ENCODE measurements around the gene DEFB125.

The DEFB125 gene

GRCh38 chr20:78338-78737 is 9.1 kb upstream of the DEFB125 start:
- H3K14ac ChIP-seq (ENCODE audit: low read length), result no peak overlapping the region
- H3K27me3 ChIP-seq (ENCODE audit: insufficient read depth, low read length), result no peaks in the 10 kb centered on the region
- H3K36me3 ChIP-seq (ENCODE audit: control insufficient read depth in 1 of 2, insufficient read depth in 2 of 2, low read length in 2 of 2), result no peaks in the 10 kb centered on the region
- no peak overlapping the region for H3K23ac ChIP-seq (ENCODE audit: low read length)
- no peak overlapping the region for H4K8ac ChIP-seq (ENCODE audit: low read depth, low read length)
- no peak overlapping the region for H4K12ac ChIP-seq (ENCODE audit: low read depth, low read length)
- no peak overlapping the region for H3K4ac ChIP-seq (ENCODE audit: low read depth, low read length)
- H3K4me1 ChIP-seq (ENCODE audit: control insufficient read depth in 1 of 2, insufficient read depth in 2 of 2, low read length in 2 of 2), result no peaks in the 10 kb centered on the region
- H2AK5ac ChIP-seq (ENCODE audit: low read length), result no peak overlapping the region
- no peak overlapping the region for H2BK120ac ChIP-seq (ENCODE audit: insufficient read depth, low read length, poor library complexity)
- H3K27ac ChIP-seq (ENCODE audit: low read depth, low read length), result no peak overlapping the region
- no peak overlapping the region for H3K9ac ChIP-seq (ENCODE audit: low read length)
- H2BK5ac ChIP-seq (ENCODE audit: low read depth, low read length, poor library complexity), result no peak overlapping the region
- no peak overlapping the region for H3K18ac ChIP-seq (ENCODE audit: low read length)
- no peaks in the 10 kb centered on the region for H3K79me1 ChIP-seq (ENCODE audit: low read length)
- H3K4me3 ChIP-seq (ENCODE audit: low read depth, low read length), result no peak overlapping the region
- H3K79me2 ChIP-seq (ENCODE audit: control insufficient read depth, insufficient read depth, low read length, poor library complexity), result no peaks in the 10 kb centered on the region
- no peak overlapping the region for H3K4me2 ChIP-seq (ENCODE audit: low read length)
- H2AFZ ChIP-seq (ENCODE audit: insufficient read depth, low read length, poor library complexity), result no peak overlapping the region
- no peak overlapping the region for H4K91ac ChIP-seq (ENCODE audit: low read depth, low read length)
- peaks cover 14% of the 10 kb centered on the region for H3K9me3 ChIP-seq (ENCODE audit: insufficient read depth, low read depth, low read length)
- DNase-seq, result no peak
- no peak overlapping the region for H2BK12ac ChIP-seq (ENCODE audit: low read length)

GRCh38 chr20:79565-79964 is 7.9 kb upstream of the DEFB125 start:
- no peak overlapping the region for H3K4ac ChIP-seq (ENCODE audit: low read depth, low read length)
- no CpG with 5 or more reads among the region's 4 CpGs for WGBS (ENCODE audit: extremely low coverage, insufficient coverage, insufficient read length)

GRCh38 chr20:90651-91050 is 3.2 kb downstream of the DEFB125 start:
- Histone ChIP-seq H3K27me3 (ENCODE audit: insufficient read depth, low read length) (no peaks in the 10 kb centered on the region), H3K14ac (ENCODE audit: low read length) (no peak overlapping the region), H2AK5ac (ENCODE audit: low read length) (no peak overlapping the region), H2AFZ (ENCODE audit: insufficient read depth, low read length, poor library complexity) (no peak overlapping the region), H3K4me2 (ENCODE audit: low read length) (no peak overlapping the region), H3K4ac (ENCODE audit: low read depth, low read length) (no peak overlapping the region), H3K18ac (ENCODE audit: low read length) (no peak overlapping the region), H3K9me3 (ENCODE audit: insufficient read depth, low read depth, low read length) (peaks cover 7% of the 10 kb centered on the region), H2BK120ac (ENCODE audit: insufficient read depth, low read length, poor library complexity) (no peak overlapping the region), H4K91ac (ENCODE audit: low read depth, low read length) (no peak overlapping the region), H3K9ac (ENCODE audit: low read length) (no peak overlapping the region), H4K8ac (ENCODE audit: low read depth, low read length) (no peak overlapping the region), H2BK5ac (ENCODE audit: low read depth, low read length, poor library complexity) (no peak overlapping the region), H4K12ac (ENCODE audit: low read depth, low read length) (no peak overlapping the region), H3K79me2 (ENCODE audit: control insufficient read depth, insufficient read depth, low read length, poor library complexity) (no peaks in the 10 kb centered on the region), H3K79me1 (ENCODE audit: low read length) (no peaks in the 10 kb centered on the region), H3K27ac (ENCODE audit: low read depth, low read length) (no peak overlapping the region), H3K4me1 (ENCODE audit: control insufficient read depth in 1 of 2, insufficient read depth in 2 of 2, low read length in 2 of 2) (no peaks in the 10 kb centered on the region), H3K36me3 (ENCODE audit: control insufficient read depth in 1 of 2, insufficient read depth in 2 of 2, low read length in 2 of 2) (no peaks in the 10 kb centered on the region), H2BK12ac (ENCODE audit: low read length) (no peak overlapping the region), H3K4me3 (ENCODE audit: low read depth, low read length) (peak overlapping the region; percentile 44), H3K23ac (ENCODE audit: low read length) (no peak overlapping the region)
- DNase-seq, result no peak

More at GRCh38 chr20:79565-79964, 7.9 kb upstream of the DEFB125 start:
- Histone ChIP-seq H4K8ac (ENCODE audit: low read depth, low read length) (no peak overlapping the region), H3K18ac (ENCODE audit: low read length) (no peak overlapping the region), H4K91ac (ENCODE audit: low read depth, low read length) (no peak overlapping the region), H2BK120ac (ENCODE audit: insufficient read depth, low read length, poor library complexity) (no peak overlapping the region), H3K4me2 (ENCODE audit: low read length) (no peak overlapping the region), H3K27me3 (ENCODE audit: insufficient read depth, low read length) (no peaks in the 10 kb centered on the region), H3K9me3 (ENCODE audit: insufficient read depth, low read depth, low read length) (peaks cover 17% of the 10 kb centered on the region), H3K27ac (ENCODE audit: low read depth, low read length) (no peak overlapping the region), H3K23ac (ENCODE audit: low read length) (no peak overlapping the region), H2AFZ (ENCODE audit: insufficient read depth, low read length, poor library complexity) (no peak overlapping the region), H3K79me2 (ENCODE audit: control insufficient read depth, insufficient read depth, low read length, poor library complexity) (no peaks in the 10 kb centered on the region), H4K12ac (ENCODE audit: low read depth, low read length) (no peak overlapping the region), H3K4me3 (ENCODE audit: low read depth, low read length) (no peak overlapping the region), H3K9ac (ENCODE audit: low read length) (no peak overlapping the region), H3K4me1 (ENCODE audit: control insufficient read depth in 1 of 2, insufficient read depth in 2 of 2, low read length in 2 of 2) (no peaks in the 10 kb centered on the region), H3K14ac (ENCODE audit: low read length) (no peak overlapping the region), H2BK12ac (ENCODE audit: low read length) (no peak overlapping the region), H2AK5ac (ENCODE audit: low read length) (no peak overlapping the region), H3K79me1 (ENCODE audit: low read length) (no peaks in the 10 kb centered on the region), H3K36me3 (ENCODE audit: control insufficient read depth in 1 of 2, insufficient read depth in 2 of 2, low read length in 2 of 2) (no peaks in the 10 kb centered on the region), H2BK5ac (ENCODE audit: low read depth, low read length, poor library complexity) (no peak overlapping the region)
- no peak for DNase-seq

GRCh38 chr20:93641-94040 is 6.2 kb downstream of the DEFB125 start:
- Histone ChIP-seq H3K36me3 (ENCODE audit: control insufficient read depth in 1 of 2, insufficient read depth in 2 of 2, low read length in 2 of 2) (no peaks in the 10 kb centered on the region), H3K79me2 (ENCODE audit: control insufficient read depth, insufficient read depth, low read length, poor library complexity) (no peaks in the 10 kb centered on the region), H3K9ac (ENCODE audit: low read length) (no peak overlapping the region), H3K27me3 (ENCODE audit: insufficient read depth, low read length) (no peaks in the 10 kb centered on the region), H3K27ac (ENCODE audit: low read depth, low read length) (no peak overlapping the region), H3K4me1 (ENCODE audit: control insufficient read depth in 1 of 2, insufficient read depth in 2 of 2, low read length in 2 of 2) (no peaks in the 10 kb centered on the region), H4K12ac (ENCODE audit: low read depth, low read length) (no peak overlapping the region), H2AK5ac (ENCODE audit: low read length) (no peak overlapping the region), H3K23ac (ENCODE audit: low read length) (no peak overlapping the region), H2AFZ (ENCODE audit: insufficient read depth, low read length, poor library complexity) (no peak overlapping the region), H3K4me2 (ENCODE audit: low read length) (no peak overlapping the region), H2BK120ac (ENCODE audit: insufficient read depth, low read length, poor library complexity) (no peak overlapping the region), H4K8ac (ENCODE audit: low read depth, low read length) (no peak overlapping the region), H3K79me1 (ENCODE audit: low read length) (no peaks in the 10 kb centered on the region), H2BK5ac (ENCODE audit: low read depth, low read length, poor library complexity) (no peak overlapping the region), H3K14ac (ENCODE audit: low read length) (no peak overlapping the region), H3K4ac (ENCODE audit: low read depth, low read length) (no peak overlapping the region), H3K4me3 (ENCODE audit: low read depth, low read length) (no peak overlapping the region), H3K9me3 (ENCODE audit: insufficient read depth, low read depth, low read length) (peaks cover 9% of the 10 kb centered on the region), H4K91ac (ENCODE audit: low read depth, low read length) (no peak overlapping the region), H2BK12ac (ENCODE audit: low read length) (no peak overlapping the region), H3K18ac (ENCODE audit: low read length) (no peak overlapping the region)
- no peak for DNase-seq

- no peak overlapping the region for H2AK5ac ChIP-seq (ENCODE audit: low read length)
- no peaks in the 10 kb centered on the region for H3K79me2 ChIP-seq (ENCODE audit: control insufficient read depth, insufficient read depth, low read length, poor library complexity)
- H2BK12ac ChIP-seq (ENCODE audit: low read length), result no peak overlapping the region
- no peak overlapping the region for H3K14ac ChIP-seq (ENCODE audit: low read length)
- H4K8ac ChIP-seq (ENCODE audit: low read depth, low read length), result no peak overlapping the region
- no peaks in the 10 kb centered on the region for H3K79me1 ChIP-seq (ENCODE audit: low read length)
- no peak overlapping the region for H3K9ac ChIP-seq (ENCODE audit: low read length)
- no peak overlapping the region for H2BK5ac ChIP-seq (ENCODE audit: low read depth, low read length, poor library complexity)
- no peaks in the 10 kb centered on the region for H3K36me3 ChIP-seq (ENCODE audit: control insufficient read depth in 1 of 2, insufficient read depth in 2 of 2, low read length in 2 of 2)
- H3K23ac ChIP-seq (ENCODE audit: low read length), result no peak overlapping the region
- no peak overlapping the region for H3K18ac ChIP-seq (ENCODE audit: low read length)
- WGBS (ENCODE audit: extremely low coverage, insufficient coverage, insufficient read length), result no CpG with 5 or more reads among the region's 4 CpGs
- H3K4me2 ChIP-seq (ENCODE audit: low read length), result no peak overlapping the region
- no peak overlapping the region for H2BK120ac ChIP-seq (ENCODE audit: insufficient read depth, low read length, poor library complexity)
- no peak overlapping the region for H3K4me3 ChIP-seq (ENCODE audit: low read depth, low read length)
- no peak overlapping the region for H3K27ac ChIP-seq (ENCODE audit: low read depth, low read length)
- H2AFZ ChIP-seq (ENCODE audit: insufficient read depth, low read length, poor library complexity), result no peak overlapping the region
- no peaks in the 10 kb centered on the region for H3K27me3 ChIP-seq (ENCODE audit: insufficient read depth, low read length)
- peaks cover 9% of the 10 kb centered on the region for H3K9me3 ChIP-seq (ENCODE audit: insufficient read depth, low read depth, low read length)
- H3K4ac ChIP-seq (ENCODE audit: low read depth, low read length), result no peak overlapping the region
- no peak for DNase-seq
- no peaks in the 10 kb centered on the region for H3K4me1 ChIP-seq (ENCODE audit: control insufficient read depth in 1 of 2, insufficient read depth in 2 of 2, low read length in 2 of 2)
- no peak overlapping the region for H4K91ac ChIP-seq (ENCODE audit: low read depth, low read length)
- H4K12ac ChIP-seq (ENCODE audit: low read depth, low read length), result no peak overlapping the region
These were observed 7.7 kb downstream of the DEFB125 start for GRCh38 chr20:95215-95614.

Measured in trophoblast cell (in vitro differentiated cells and primary cell).